ENCODE measurements around the gene ACOXL. TPM values are rescaled to one million over a fixed set of nuclear protein-coding genes. Genes with fewer than 3 reads are reported as not detected.

ACOXL gene
- total and polyA plus RNA-seq, 2 of the 8 experiments (the other 6 are each of a cell fraction or from before 2014, with no cell fraction given) = 11.4 to 20.6 TPM

GRCh38 chr2:110994250-110994961, 262.0 kb downstream of the ACOXL start (continued):
- TF ChIP-seq CHD7 (IDR thresholded peaks at IDR 0.05; ENCODE audit: insufficient replicate concordance, low read length) = no peak
- TF ChIP-seq KDM4A (IDR thresholded peaks at IDR 0.05; ENCODE audit: low read depth, low read length, severe bottlenecking) = no peak
- TF ChIP-seq HDAC2 (IDR thresholded peaks at IDR 0.05; ENCODE audit: borderline replicate concordance in 1 of 2, low read depth in 2 of 2, low read length in 2 of 2) = no peak
- TF ChIP-seq TCF12 (IDR thresholded peaks at IDR 0.05; ENCODE audit: low read depth, low read length) = no peak
- no peak for TF ChIP-seq CHD2 (IDR thresholded peaks at IDR 0.05; ENCODE audit: low read length)
